HL-60 (cell line): ENCODE measurements around the gene ZEB1.
"Not testable (repeated sequence)": the region's sequence is repeated elsewhere in the genome, so short reads cannot be mapped to it uniquely, and the experiment has no call there.

Experiments used
- DNase-seq, 2 experiments: peaks; one replicate each; pipeline ENCODE4 v3.0.0-alpha.2; 2010 to 2020; ENCODE audit warnings: low read depth in 1 of 2, low spot score in 1 of 2
- H3K27ac ChIP-seq: fragments of 250-450 bp; sonication (Bioruptor Pico); replicated peaks from 2 replicates; pipeline ENCODE4 v1.5.1; 2020; ENCODE audit warnings: mild to moderate bottlenecking, moderate library complexity
- H3K27me3 ChIP-seq: fragments of 250-450 bp; sonication (Bioruptor Pico); 2 replicates; pipeline ENCODE4 v1.5.1; 2021; ENCODE audit warnings: mild to moderate bottlenecking, moderate library complexity; ENCODE audit not compliant: insufficient read depth, poor library complexity, severe bottlenecking
- H3K4me3 ChIP-seq: replicated peaks from 2 replicates; pipeline ENCODE4 v1.5.1; 2011; ENCODE audit warnings: mild to moderate bottlenecking, control low read depth, low read length; ENCODE audit not compliant: insufficient read depth
- GABPA ChIP-seq: IDR thresholded peaks from 2 replicates; pipeline ENCODE4 v1.6.1; 2012; ENCODE audit warnings: low read depth
- POLR2AphosphoS5 ChIP-seq: IDR thresholded peaks from 2 replicates; pipeline ENCODE4 v1.6.1; 2012; ENCODE audit warnings: low read depth
- SPI1 ChIP-seq: IDR thresholded peaks from 2 replicates; pipeline ENCODE4 v1.6.1; 2012; ENCODE audit warnings: low read depth, mild to moderate bottlenecking, borderline replicate concordance
- TF ChIP-seq, protein P1 (sequence below): IDR thresholded peaks from 2 replicates; pipeline ENCODE4 v1.6.1; 2012; ENCODE audit warnings: low read depth; ENCODE audit not compliant: insufficient replicate concordance
- TF ChIP-seq, protein P2 (sequence below): IDR thresholded peaks from one replicate; pipeline ENCODE4 v1.5.1; 2011; ENCODE audit warnings: low read length, control low read depth, inconsistent platforms; ENCODE audit not compliant: insufficient read depth

ZEB1 gene

DNA sequence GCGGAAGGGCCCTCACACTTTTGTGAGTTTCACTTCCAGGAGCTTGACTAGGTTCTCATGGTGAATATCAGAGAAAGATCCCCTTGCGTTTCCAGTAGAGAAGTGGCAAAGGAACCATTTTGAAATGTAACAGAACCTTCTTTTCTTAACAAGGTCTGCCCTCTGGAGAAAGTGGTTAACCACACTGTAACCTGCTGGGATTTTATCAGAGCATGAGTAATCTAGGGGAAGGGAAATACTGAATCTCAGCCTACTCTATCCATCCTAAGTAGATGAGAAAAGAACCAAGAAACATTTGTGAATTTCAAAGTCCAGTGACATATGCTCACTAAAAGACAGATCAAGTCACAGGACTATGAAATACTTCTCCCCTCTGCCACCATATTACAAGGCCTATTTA lies 235.5 kb downstream of the ZEB1 start:
- no peak for DNase-seq
- TF ChIP-seq, protein P1, sequence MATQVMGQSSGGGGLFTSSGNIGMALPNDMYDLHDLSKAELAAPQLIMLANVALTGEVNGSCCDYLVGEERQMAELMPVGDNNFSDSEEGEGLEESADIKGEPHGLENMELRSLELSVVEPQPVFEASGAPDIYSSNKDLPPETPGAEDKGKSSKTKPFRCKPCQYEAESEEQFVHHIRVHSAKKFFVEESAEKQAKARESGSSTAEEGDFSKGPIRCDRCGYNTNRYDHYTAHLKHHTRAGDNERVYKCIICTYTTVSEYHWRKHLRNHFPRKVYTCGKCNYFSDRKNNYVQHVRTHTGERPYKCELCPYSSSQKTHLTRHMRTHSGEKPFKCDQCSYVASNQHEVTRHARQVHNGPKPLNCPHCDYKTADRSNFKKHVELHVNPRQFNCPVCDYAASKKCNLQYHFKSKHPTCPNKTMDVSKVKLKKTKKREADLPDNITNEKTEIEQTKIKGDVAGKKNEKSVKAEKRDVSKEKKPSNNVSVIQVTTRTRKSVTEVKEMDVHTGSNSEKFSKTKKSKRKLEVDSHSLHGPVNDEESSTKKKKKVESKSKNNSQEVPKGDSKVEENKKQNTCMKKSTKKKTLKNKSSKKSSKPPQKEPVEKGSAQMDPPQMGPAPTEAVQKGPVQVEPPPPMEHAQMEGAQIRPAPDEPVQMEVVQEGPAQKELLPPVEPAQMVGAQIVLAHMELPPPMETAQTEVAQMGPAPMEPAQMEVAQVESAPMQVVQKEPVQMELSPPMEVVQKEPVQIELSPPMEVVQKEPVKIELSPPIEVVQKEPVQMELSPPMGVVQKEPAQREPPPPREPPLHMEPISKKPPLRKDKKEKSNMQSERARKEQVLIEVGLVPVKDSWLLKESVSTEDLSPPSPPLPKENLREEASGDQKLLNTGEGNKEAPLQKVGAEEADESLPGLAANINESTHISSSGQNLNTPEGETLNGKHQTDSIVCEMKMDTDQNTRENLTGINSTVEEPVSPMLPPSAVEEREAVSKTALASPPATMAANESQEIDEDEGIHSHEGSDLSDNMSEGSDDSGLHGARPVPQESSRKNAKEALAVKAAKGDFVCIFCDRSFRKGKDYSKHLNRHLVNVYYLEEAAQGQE, result no peak
- TF ChIP-seq GABPA, result no peak
- TF ChIP-seq POLR2AphosphoS5, result no peak
- no peak for TF ChIP-seq SPI1
- TF ChIP-seq, protein P2, sequence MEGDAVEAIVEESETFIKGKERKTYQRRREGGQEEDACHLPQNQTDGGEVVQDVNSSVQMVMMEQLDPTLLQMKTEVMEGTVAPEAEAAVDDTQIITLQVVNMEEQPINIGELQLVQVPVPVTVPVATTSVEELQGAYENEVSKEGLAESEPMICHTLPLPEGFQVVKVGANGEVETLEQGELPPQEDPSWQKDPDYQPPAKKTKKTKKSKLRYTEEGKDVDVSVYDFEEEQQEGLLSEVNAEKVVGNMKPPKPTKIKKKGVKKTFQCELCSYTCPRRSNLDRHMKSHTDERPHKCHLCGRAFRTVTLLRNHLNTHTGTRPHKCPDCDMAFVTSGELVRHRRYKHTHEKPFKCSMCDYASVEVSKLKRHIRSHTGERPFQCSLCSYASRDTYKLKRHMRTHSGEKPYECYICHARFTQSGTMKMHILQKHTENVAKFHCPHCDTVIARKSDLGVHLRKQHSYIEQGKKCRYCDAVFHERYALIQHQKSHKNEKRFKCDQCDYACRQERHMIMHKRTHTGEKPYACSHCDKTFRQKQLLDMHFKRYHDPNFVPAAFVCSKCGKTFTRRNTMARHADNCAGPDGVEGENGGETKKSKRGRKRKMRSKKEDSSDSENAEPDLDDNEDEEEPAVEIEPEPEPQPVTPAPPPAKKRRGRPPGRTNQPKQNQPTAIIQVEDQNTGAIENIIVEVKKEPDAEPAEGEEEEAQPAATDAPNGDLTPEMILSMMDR, result no peak
- Histone ChIP-seq H3K27ac (no peak overlapping the region), H3K27me3 (no peaks in the 10 kb centered on the region), H3K4me3 (no peak overlapping the region)

DNA sequence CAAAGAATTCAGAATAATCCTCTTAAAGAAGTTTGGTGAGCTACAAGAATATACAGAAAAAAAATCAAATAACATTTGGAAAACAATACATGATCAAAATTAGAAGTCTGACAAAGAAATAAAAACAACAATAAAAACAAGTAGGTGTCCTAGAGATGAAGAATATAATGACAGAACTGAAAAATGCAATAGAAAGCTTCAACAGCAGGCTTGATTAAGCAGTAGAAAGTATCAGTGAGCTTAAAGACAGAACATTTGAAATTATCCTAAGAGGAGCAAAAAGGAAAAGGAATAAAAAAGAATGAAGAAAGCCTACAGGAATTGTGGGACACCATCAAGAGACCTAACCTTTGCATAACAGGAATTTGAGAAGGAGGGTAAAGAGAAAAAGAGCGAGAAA lies 238.8 kb downstream of the ZEB1 start:
- TF ChIP-seq, protein P1, result no peak
- TF ChIP-seq, protein P2, result no peak
- TF ChIP-seq GABPA (no peak), POLR2AphosphoS5 (no peak), SPI1 (no peak)
- Histone ChIP-seq H3K27me3 (no peaks in the 10 kb centered on the region), H3K27ac (no peak overlapping the region), H3K4me3 (no peak overlapping the region)
- no peak for DNase-seq

DNA sequence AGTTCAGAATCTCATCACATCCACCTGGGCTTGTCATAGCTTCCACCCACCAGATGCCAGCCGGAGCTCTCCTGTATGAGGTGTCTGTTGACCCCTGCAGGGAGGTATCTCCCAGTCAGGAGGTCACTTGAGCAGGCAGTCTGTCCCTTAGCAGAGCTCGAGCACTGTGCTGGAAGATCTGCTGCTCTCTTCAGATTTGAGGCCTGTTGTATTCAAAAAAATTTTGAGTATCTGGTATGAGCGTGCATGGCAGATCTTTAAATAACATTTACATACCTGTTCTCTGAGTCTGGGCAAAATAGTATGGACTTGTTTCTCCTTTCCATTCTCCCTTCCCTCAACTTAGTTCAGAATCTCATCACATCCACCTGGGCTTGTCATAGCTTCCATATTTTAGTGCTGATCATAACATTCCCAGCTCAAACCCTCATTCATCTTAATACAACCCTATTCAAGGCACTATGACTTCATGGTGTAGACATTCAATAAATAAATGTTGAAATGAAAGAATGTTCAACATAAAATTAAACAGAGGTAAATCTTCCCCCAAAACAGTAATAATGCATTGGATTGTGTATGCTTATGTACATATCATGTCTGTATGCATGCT lies 249.3 kb downstream of the ZEB1 start:
- not testable (repeated sequence) for H3K27ac ChIP-seq, DNase-seq

DNA sequence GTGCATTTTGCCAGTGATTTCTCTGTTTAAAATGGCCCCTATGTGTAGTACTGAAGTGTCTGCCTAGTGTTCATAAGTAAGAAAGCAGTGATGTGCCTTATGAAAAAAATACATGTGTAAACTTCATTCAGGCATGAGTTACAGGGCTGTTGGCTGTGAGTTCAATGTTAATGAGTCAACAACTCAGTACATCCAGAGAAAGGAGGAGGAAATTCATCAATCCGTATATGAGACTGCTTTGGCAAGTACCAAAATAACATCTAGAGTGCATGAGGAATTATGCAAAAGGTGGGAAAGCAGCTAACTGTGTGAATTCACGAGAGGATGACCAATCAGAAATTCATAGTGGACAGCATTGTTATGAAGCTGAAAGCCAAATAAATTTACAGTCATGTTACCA lies 255.6 kb downstream of the ZEB1 start:
- TF ChIP-seq SPI1, result no peak
- TF ChIP-seq, protein P1, result no peak
- TF ChIP-seq GABPA, result no peak
- no peak for TF ChIP-seq POLR2AphosphoS5
- TF ChIP-seq, protein P2, result no peak
- no peak for DNase-seq
- H3K4me3 ChIP-seq, result no peak overlapping the region
- no peaks in the 10 kb centered on the region for H3K27me3 ChIP-seq
- H3K27ac ChIP-seq, result no peak overlapping the region

More for the DNA sequence above, 249.3 kb downstream of the ZEB1 start:
- not testable (repeated sequence) for H3K4me3 ChIP-seq, H3K27me3 ChIP-seq
